ENCODE measurements around the gene BCAS4.

BCAS4 gene

DNA sequence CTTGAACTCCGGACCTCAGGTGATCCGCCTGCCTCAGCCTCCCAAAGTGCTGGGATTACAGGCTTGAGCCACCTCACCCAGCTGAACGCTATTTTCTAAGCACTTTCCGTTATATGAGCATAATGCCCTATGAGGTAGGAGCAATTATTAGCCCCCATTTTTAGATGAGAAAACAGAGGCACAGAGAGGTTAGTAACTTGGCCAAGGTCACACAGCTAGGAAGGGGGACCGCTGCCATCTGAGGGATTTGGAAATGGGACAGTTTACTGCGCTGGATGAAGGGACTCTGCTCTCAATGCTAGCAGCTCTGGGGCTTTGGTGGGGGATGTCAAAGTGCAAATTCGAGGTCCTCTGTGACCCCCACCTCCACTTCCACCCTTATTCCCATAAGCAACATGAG lies 62.5 kb downstream of the BCAS4 start:
- TF ChIP-seq, protein P1, sequence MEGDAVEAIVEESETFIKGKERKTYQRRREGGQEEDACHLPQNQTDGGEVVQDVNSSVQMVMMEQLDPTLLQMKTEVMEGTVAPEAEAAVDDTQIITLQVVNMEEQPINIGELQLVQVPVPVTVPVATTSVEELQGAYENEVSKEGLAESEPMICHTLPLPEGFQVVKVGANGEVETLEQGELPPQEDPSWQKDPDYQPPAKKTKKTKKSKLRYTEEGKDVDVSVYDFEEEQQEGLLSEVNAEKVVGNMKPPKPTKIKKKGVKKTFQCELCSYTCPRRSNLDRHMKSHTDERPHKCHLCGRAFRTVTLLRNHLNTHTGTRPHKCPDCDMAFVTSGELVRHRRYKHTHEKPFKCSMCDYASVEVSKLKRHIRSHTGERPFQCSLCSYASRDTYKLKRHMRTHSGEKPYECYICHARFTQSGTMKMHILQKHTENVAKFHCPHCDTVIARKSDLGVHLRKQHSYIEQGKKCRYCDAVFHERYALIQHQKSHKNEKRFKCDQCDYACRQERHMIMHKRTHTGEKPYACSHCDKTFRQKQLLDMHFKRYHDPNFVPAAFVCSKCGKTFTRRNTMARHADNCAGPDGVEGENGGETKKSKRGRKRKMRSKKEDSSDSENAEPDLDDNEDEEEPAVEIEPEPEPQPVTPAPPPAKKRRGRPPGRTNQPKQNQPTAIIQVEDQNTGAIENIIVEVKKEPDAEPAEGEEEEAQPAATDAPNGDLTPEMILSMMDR (IDR thresholded peaks at IDR 0.05), result no peak

DNA sequence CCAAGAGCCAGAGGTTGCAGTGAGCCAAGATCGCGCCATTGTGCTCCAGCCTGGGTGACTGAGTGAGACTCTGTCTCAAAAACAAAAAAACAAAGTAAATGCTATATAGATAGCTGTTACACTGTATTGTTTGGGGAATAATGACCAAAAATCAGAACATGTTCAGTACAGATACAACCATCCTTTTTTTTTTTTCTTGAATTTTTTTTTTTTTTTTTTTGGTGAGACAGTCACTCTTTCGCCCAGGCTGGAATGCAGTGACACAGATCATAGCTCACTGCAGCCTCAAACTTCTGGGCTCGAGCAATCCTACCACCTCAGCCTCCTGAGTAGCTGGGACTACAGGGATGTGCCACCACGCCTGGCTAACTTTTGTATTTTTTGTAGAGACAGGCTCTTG lies 63.7 kb downstream of the BCAS4 start:
- TF ChIP-seq, protein P1 (IDR thresholded peaks at IDR 0.05), result no peak

DNA sequence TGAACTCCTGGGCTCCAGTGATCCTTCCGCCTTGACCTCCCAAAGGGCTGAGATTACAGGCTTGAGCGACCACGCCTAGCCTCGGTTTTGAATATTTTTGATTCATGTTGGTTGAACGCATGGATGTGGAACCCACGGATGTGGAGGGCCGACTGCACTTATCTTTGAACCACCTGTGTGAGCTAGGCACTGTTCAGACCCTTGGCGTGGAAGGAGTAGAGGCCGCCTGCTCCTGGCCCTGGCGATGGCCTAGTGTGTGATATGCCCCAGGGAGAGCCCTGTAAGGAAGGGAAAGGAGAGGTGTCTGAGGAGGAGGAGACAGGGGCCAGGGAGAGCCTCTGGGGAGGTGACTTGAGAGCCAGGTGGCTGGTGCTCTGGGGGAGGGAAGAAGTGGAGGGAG lies 64.3 kb downstream of the BCAS4 start:
- TF ChIP-seq, protein P1 (IDR thresholded peaks at IDR 0.05), result no peak

DNA sequence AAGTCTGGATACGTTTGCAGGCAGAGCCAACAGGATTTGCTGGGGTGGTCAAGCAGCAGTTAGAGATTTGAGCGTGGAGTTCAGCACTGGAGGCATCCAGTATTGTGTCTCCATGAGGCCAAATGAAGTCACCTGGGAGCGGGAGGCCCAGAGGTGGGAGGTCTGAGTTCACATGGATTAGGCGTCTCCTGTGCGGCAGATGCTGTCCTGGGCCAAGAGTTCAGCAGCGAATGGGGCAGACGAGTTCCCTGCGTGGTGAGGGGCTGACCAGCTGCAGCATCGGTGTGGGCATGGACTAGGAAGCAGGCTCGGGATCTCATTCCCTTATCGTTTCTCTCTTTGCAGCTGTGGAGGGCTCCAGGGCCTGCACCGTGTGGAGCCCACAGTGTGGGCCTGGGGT lies 66.2 kb downstream of the BCAS4 start:
- TF ChIP-seq, protein P1 (IDR thresholded peaks at IDR 0.05), result no peak

DNA sequence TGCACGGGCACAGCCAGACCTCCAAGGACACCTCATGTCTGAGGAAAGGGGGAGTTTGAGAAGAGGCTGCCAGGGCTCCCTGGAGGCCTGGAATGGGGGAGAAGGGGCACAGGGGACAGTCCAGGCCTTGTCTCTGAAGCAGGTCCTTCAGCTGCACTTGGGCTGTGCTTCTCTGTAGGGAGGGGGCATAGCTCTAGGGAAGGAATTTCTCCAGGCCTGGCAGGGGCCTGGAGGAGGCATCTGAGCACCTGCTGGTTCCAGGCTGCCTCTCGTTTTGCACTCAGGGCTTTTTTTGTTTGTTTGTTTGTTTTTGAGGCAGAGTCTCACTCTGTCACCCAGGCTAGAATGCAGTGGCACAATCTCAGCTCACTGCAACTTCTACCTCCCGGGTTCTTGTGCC lies 67.7 kb downstream of the BCAS4 start:
- TF ChIP-seq, protein P1 (IDR thresholded peaks at IDR 0.05), result no peak

DNA sequence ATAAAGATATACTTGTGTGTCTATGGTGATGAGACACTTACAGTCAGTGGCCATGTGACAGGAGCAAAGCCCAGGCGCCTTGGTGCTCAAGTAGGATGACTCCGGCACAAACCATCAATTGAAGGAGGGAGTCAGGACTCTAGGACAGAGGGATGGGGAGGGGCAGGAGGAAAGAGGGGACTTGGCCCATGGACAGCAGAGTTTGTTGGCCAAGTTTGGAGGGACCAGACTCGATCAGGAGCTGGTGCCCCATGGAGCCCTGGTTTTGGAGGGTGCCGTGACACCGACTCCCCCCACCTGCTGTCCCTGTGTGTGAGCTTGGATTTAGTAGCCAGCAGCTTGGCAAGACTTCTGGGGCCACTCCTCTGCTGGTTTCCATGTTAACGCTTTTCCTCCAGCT lies 70.3 kb downstream of the BCAS4 start:
- TF ChIP-seq, protein P1 (IDR thresholded peaks at IDR 0.05), result no peak

DNA sequence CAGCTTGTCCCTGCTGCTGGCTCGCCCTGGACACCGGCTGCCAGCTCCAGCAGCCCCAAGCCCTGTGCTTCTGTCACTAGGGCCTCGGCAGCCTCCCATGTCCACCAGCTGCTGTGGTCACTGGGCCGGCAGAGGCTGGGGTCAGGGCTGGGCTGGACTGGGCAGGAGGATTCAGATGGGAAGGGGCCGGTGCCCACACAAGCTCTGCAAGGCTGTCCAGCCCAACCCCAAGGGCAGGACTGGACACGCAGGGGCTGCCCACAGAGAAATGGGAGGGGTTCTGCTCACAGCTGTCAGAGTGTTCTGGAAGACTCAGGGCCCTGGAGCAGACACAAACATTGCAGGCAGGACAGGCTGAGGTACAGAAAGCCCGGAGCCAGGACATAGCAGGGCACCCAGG lies 70.7 kb downstream of the BCAS4 start:
- TF ChIP-seq, protein P1 (IDR thresholded peaks at IDR 0.05), result no peak

DNA sequence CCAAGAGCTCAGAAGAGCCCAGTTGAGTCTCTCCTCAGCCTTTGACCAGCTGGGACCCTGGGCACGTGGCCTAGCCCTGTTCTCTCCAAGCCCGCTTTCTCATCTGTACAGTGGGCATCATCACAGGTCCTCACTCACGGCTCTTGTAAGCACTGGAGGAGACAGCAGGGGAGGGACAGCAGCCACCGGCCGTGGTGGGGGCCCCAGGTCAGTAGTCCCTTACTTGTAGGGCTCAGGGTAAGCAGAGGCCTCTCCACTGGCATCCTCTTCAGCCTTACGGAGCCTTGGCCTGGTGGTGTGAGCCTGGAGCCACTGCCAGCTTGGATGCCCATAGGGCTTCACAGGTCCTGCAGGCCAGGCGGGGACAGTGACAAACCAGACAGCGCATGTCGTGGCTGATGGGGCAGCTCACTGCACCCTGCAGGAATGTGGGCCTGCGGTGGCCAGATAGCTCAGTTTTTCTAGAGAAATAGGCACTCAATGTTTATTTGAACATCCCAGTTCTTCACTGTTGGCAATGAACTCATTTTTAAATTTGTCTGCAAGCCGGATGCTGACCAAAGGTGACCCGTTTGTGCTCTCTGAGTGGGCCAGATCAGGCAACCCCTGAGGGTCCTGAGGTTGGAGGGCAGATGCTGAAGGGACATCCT lies 71.3 kb downstream of the BCAS4 start:
- TF ChIP-seq, protein P1 (IDR thresholded peaks at IDR 0.05), result no peak

Measured in LNCAP (cell line).